DND-41 (cell line): ENCODE measurements around the gene ALG11.

Experiments used
- EZH2 ChIP-seq: IDR thresholded peaks from 3 replicates; pipeline ENCODE4 v1.6.1; 2012; ENCODE audit warnings: borderline replicate concordance, low read depth, mild to moderate bottlenecking, moderate library complexity, low read length, inconsistent platforms; ENCODE audit not compliant: severe bottlenecking
- TF ChIP-seq, protein P1 (sequence below): IDR thresholded peaks from 2 replicates; pipeline ENCODE4 v1.5.1; 2012; ENCODE audit warnings: borderline replicate concordance, low read length, moderate library complexity, mild to moderate bottlenecking; ENCODE audit not compliant: poor library complexity, severe bottlenecking; ENCODE audit errors: extremely low read depth

DNA sequence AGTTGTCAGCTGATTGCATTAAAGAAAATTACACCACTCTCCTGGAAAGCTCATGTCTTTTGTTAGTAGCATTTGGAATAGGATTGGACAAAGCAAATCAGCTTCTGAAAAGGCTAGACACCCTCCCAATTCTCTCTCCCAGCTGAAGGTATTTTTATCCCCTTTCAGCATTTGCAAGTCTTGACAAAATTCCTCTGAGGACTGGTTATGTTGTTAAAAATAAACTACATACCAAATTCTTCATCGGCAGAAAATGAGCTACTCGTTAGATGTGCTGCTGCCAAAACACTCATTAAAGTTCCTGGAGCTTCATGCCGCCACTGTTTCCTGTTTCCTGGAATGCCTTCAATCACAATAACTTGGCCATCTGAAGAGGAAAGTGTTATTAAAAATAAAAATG is 49.4 kb downstream of the ALG11 start:
- TF ChIP-seq, protein P1, sequence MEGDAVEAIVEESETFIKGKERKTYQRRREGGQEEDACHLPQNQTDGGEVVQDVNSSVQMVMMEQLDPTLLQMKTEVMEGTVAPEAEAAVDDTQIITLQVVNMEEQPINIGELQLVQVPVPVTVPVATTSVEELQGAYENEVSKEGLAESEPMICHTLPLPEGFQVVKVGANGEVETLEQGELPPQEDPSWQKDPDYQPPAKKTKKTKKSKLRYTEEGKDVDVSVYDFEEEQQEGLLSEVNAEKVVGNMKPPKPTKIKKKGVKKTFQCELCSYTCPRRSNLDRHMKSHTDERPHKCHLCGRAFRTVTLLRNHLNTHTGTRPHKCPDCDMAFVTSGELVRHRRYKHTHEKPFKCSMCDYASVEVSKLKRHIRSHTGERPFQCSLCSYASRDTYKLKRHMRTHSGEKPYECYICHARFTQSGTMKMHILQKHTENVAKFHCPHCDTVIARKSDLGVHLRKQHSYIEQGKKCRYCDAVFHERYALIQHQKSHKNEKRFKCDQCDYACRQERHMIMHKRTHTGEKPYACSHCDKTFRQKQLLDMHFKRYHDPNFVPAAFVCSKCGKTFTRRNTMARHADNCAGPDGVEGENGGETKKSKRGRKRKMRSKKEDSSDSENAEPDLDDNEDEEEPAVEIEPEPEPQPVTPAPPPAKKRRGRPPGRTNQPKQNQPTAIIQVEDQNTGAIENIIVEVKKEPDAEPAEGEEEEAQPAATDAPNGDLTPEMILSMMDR = no peak
- TF ChIP-seq EZH2 = no peak
